Occipital lobe (tissue), 2 donors: ENCODE data around the gene CLTCL1. TPM values are rescaled to one million over a fixed set of nuclear protein-coding genes. Genes with fewer than 3 reads are reported as not detected.
"Not testable (repeated sequence)": the region's sequence is repeated elsewhere in the genome, so short reads cannot be mapped to it uniquely, and the experiment has no call there.

Experiments
- DNase-seq: peaks from one replicate; lab custom pipeline; 2025; lab: John Stamatoyannopoulos, UW
- total RNA-seq: library from RNA; depleted of rRNA; stranded (reverse); fragments of >200 nt; gene quantifications from one replicate; pipeline ENCODE4 v1.2.3, GENCODE V29; 2014

CLTCL1 gene
- total RNA-seq, 1 donor from 2014 or later = 11.1 TPM

DNA sequence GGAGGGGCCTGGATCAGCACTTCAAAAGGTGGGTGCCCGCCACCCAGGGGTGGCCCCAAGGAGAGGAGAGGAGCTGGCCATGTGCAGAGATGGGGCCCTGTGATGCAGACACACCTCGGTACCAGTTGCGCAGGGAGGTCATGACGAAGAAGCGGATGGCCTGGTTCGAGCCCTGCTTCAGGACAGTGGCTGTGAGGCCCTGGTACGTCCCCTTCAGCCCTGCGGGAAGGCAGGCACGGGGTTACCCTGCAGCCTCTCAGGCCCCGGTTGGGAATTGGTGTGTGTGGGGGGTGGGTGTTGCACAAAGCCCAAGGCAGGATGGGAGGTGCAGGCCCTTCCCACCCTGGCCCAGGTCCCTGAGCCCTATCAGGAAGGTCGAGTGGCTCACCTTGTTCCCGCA, 114.8 kb downstream of the CLTCL1 start:
- DNase-seq = no peak

DNA sequence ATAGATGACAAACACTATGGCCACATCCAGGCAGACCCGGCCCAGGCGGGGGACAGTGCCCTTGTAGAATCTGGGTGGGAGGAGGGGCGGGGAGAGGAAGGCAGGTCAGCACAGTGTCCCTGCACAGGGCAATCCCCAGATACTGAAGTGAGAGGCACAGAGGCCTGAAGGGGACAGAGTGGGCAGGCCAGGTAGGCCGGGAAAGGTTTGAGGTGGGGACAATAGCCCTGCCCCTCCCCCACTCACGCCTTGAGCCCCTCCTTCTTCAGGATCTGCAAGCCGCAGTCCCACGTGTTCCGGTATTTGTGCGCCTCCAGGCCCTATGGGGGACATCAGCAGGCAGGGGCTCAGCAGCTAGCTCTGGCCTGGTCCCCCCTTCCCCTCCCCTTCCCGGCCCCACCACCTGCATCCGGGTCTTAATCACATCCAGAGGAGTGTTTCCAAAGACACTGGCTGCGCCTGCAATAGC, 115.3 kb downstream of the CLTCL1 start:
- DNase-seq = no peak

DNA sequence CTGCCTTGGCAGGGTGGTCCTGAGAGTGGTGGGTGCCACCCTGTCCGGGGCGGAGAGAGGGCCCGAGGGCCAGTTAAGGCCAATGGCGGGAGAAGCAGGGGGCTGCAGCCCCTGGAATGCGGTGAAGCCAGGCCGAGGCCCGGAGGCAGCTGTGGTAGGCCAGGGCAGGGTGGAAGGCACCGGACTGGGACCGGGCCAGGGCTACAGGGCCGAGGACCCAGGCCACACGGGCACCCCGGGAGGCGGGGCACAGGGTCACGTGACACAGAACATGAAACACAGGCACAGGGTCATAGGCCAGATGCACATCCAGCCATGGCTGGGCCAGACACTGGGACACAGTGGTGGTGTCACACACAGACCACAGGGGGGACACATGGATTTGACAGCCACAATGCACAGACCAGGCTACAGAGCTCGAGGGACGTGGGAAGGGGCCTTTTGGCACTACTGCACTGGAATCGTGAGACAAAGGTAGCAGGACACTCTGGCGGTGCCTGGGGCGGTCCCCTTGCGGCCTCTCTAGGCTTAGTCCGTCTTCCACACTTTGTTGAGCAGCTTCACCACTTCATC, 115.8 kb downstream of the CLTCL1 start:
- no peak for DNase-seq

DNA sequence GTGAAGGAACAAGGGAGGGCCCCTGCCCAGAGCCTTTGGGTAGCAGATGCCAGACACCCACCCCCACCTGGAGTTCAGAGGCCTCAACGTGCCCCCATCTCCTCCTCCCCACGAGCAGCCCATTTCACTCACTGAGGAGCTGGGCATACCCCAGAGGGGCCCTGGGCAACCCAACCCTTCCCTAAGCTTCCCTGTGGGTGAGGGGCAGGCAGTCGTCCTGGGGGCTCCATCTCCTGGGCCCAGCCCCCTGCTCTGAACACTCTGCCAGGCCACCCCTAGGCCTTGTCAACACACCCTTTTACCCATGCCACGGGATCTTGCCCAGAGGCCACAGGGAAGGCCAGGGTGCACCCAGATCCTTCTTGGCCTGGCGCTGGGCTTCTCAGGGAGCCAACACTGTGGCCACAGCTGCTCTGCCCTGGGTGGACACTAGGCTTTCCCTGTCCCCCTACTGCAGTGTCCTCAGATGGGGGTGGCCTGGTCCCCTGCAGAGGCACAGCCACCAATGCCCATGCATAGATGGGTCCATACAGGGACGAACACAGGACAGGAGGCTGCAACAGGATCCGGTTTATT, 116.4 kb downstream of the CLTCL1 start:
- DNase-seq = no peak

- DNase-seq = no peak
Measured at GRCh38 chr22:19174106-19175025, 117.2 kb downstream of the CLTCL1 start.

DNA sequence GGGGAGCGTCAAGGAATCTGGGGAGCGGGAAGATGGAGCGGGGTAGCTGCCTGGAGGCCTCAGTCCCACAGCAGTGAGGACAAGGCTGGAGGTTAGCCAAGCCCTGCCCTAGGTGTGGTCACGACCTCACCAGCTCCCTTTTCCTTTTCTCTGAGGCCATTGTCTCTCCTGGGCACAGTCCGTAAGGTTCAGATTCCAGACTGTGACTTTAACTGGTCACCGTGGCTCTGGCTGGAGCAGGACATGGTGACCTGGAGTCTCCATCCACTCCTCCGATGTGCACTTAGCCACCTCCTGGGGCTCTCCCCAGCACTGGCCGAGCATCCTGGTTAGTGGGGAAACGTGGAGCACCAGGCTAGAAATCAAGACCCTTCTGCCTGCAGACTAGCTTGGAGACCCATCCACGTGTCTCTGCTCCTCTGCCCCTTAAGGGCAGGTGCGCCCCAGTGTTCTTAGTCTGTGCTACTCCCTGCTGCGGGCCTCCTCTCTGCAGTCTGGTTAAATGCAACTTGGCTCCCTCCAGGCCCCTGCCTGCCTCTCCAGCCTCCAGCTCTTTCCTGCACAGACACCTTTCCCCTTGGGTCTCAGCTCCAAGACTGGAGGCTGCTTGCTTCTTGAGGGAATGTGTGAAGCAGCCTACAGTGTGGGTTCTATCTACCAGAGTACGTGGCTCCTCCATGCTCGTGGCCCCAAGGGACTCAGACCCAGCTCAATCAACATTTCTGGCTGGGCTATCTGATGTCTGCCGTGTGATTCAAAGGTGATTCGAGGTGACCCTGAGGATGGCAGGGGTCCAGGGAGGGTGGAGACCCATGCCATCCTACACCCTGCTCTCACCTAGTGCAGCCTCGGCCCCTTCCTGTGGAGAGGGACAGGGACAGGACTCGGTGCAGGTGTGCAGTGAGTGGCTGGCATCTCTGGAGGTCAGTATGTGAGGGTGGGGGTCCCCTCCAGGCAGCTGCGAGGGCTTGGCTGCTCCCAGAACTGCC, 118.2 kb downstream of the CLTCL1 start:
- DNase-seq = no peak

DNA sequence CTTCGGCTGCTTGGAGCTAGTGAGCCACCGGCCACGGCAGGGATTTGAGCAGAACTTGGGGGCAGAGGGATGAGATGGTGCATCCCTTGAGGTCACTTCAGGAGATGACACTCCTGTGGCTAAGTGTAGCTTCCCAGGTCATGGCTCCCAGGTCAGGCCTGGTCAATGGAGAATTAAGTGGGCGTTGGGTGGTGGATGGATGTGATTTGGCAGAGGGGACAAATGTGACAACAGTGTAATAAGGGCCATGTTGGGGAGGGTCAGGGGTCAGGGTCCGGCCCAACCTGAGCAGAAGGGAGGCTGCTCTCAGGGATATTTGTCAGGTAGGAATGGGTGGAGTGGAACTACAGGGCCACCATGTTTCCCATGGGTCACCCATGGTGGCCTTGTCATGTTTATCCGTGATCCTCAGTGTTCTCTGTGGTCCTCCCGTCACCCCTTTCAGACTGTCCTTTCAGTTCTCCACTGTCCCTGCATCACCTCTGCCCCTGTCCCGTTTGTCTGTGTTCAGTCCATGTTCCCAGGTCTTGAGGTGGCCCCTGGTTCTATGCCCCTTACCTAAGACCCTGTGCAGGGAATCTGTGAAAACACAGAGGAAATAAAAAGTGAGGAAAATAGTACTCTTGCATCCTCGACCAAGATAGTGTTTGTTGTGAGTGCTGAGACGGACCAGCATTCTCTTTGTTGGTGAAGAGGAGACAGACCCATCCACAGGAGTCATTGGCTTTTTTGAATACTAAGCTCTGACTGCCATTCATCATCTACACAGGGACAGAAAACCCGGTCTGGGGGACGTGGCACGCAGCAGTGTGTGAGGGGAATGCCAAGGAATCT, 119.1 kb downstream of the CLTCL1 start:
- DNase-seq = no peak

DNA sequence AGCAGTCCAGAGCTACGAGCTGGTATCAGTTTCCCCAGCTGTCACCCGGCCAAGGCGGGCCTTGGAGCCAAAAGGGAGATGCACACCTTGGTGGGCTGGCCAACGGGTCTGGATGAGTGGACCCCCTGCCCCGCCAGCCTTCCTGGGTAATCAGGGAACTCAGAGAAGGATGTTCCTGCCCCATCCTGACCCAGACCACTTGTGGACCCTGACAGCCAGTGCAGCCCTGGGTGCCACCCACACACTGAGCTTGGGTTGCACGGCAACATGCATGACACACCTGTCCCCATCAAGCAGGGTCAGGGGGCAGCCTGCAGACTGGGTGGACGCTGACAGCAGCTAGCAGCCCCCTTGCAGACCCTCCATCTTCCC, 121.6 kb downstream of the CLTCL1 start:
- DNase-seq = no peak

DNA sequence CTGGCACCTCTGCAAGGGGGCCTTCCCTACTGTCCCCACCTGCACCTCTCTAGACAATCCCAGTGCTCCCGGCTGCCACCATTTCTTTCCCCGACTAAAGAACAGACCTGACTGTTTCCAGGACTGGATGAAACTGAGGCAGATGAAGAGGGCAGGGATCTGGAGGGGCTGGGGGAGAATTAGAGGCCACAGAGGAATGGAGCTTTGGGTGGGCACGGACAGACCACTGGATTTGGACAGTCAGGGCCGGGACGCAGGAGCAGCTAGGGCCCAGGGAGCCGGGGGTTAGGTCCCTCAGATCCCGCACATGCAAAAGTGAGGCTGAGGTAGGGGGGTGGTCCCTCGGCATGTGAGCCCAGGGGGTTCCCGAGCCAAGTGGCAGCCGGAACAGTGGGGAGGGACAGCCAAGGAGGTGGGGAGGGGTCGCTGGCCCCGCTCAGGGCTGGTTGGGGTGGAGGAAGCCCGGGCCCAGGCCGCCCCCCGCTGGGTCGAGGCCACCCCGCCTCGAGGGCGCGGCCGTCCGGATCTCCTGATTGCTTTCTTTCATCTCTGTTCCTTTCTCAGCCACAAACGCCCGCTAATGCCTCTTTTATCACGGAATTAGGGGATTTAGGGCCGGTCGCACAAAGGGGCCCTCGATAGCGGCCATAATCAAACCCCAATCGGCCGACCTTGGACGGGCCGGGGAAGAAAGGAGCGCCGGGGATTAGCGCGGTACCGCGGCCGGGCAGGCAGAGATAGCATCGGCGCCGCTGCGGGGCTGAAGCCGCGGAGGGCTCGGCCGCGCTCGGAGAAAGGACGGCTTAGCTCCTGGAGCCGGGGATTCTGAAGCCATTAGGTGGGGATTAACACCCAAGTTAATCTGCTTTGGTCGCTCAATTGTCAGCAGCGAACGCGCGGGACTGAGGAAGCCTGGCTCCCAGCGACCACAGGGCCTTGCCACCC, 122.2 kb downstream of the CLTCL1 start:
- DNase-seq = no peak

DNA sequence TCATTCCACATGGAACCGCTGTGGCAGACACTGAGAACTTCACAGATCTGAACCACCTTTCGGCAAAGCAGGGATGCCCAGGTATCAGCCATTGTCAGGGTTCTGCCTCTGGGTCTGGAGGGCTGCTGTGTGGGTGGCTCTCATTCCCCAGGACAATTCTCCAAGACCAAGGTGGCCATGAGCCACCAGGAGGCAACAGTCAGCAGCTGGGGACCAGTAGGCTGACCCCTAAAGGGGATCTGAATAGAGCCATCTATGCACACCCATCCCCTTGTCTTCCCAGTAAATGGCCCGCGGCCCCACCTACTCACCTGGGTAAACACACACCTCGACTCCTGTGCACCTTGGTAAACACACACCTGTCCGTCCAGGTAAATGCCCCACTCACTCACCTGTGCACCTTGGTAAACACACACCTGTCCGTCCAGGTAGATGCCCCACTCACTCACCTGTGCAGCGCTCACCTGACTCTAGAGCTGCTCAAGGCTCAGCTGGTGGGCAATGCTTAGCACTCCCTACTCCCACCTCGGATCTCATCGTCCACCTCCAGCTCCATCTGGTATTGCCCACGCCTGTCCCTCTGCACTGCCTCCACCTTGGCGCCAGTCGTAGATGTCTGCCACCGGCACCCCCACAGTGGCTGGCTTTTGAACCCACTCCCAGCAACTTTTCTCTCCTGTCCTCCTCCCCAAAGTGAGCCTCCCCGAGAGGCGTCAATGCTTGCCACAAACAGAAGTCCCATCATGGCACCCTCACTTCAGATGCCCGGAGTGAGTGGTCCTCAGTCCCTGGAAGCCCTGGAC, 123.2 kb downstream of the CLTCL1 start:
- no peak for DNase-seq

- DNase-seq = no peak
Measured at GRCh38 chr22:19167106-19167869, 124.2 kb downstream of the CLTCL1 start.

GRCh38 chr22:19166421-19166820, 125.1 kb downstream of the CLTCL1 start:
- DNase-seq = no peak

- no peak for DNase-seq
Measured at GRCh38 chr22:19164425-19164824, 127.1 kb downstream of the CLTCL1 start.

GRCh38 chr22:19158649-19159048, 132.9 kb downstream of the CLTCL1 start:
- not testable (repeated sequence) for DNase-seq

DNA sequence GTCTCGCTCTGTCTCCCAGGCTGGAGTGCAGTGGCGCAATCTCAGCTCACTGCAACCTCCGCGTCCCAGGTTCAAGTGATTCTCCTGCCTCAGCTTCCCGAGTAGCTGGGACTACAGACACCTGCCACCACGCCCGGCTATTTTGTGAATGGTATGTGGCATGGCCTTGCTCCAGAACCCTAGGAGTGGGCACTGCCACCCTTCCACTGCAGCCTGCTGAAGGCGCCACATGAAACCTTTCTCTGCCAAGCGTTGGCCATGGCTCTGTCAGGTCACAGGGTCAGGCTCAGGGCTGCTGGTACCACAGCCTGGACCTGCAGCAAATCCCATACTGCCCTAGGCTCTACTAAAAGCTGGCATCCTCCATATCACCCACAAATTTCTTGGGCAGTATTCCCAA, 135.4 kb downstream of the CLTCL1 start:
- DNase-seq = not testable (repeated sequence)

DNA sequence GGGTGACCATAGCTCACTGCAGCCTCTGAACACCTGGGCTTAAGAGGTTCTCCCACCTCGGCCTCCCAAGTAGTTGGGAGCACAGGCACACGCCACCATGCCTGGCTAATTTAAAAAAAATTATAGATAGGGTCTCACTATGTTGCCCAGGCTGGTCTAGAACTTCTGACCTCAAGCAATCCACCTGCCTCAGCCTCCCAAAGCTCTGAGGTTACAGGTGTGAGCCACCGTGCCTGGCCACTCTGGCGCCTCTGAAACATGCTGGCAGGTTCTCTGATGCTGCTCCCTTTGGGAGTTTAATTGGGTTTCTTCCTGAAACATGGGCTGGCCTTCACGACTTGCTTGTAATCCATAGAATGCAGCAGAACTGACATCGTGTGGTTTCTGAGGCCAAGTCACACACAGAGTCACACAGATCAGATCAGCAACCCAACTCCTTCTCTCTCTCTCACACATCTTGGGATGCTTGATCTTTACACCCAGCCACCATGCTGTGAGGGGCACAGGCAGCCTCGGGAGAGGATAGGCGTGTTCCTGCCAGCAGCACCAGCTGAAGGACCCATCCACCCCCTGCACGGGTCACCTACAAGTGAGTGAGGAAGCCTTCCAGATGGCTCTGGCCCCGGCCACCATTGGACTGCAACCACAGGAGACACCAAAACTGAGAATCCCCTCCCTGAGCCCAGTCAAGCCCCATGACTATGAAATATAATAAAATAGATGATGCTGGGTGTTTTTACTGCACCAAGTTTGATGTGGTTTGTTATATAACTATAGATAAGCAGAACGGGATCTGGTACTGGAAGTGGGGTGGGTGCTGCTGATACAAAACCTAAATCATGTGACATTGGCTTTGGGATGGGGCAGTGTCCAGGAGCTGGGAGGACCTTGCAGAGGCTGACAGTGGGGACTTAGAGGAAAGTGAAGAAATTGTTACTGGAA, 138.3 kb downstream of the CLTCL1 start:
- DNase-seq = no peak
